Esophagus (tissue), 2 donors: ENCODE data around the gene IGLL1. TPM values are rescaled to one million over a fixed set of nuclear protein-coding genes. Genes with fewer than 3 reads are reported as not detected.
"Not testable (repeated sequence)": the region's sequence is repeated elsewhere in the genome, so short reads cannot be mapped to it uniquely, and the experiment has no call there.

Experiments used
- H3K27ac ChIP-seq, 2 donors: one replicate each; pipeline ENCODE4 v1.5.1; 2013; ENCODE audit warnings: low read depth in 2 of 2, mild to moderate bottlenecking in 2 of 2, inconsistent platforms in 1 of 2, low read length in 1 of 2, moderate library complexity in 1 of 2
- H3K27me3 ChIP-seq, 2 donors: one replicate each; pipeline ENCODE4 v1.6.1; 2013; ENCODE audit warnings: low read length in 2 of 2, control low read depth in 1 of 2, mild to moderate bottlenecking in 1 of 2; ENCODE audit not compliant: insufficient read depth in 2 of 2, control insufficient read depth in 1 of 2
- H3K36me3 ChIP-seq, 2 donors: one replicate each; pipeline ENCODE4 v1.6.1; 2013; ENCODE audit warnings: low read length in 1 of 2; ENCODE audit not compliant: control insufficient read depth in 2 of 2, insufficient read depth in 2 of 2
- H3K4me1 ChIP-seq, 2 donors: one replicate each; pipeline ENCODE4 v1.6.1; 2013; ENCODE audit warnings: low read length in 1 of 2; ENCODE audit not compliant: control insufficient read depth in 2 of 2, insufficient read depth in 2 of 2
- H3K4me3 ChIP-seq, 2 donors: one replicate each; pipeline ENCODE4 v1.5.1; 2013; ENCODE audit warnings: low read length in 2 of 2, mild to moderate bottlenecking in 2 of 2, low read depth in 1 of 2, moderate library complexity in 1 of 2
- H3K9me3 ChIP-seq, 2 donors: one replicate each; pipeline ENCODE4 v1.6.1; 2013; ENCODE audit warnings: mild to moderate bottlenecking in 2 of 2, low read depth in 1 of 2, low read length in 1 of 2, moderate library complexity in 1 of 2; ENCODE audit not compliant: control insufficient read depth in 2 of 2, insufficient read depth in 1 of 2
- WGBS, 2 donors: extraction: QIAGEN DNeasy Blood & Tissue Kit; methylation state at CpG; one replicate each; pipeline ENCODE4 v1.1.7; 2013; 5-methylcytosine and 5-hydroxymethylcytosine counted together
- polyA plus RNA-seq, 2 donors: library from polyadenylated mRNA; stranded (reverse); fragments of 200-250 nt; gene quantifications; one replicate each; pipeline ENCODE4 v1.2.3, GENCODE V29; 2013
- donor health status: healthy with polysubstance abuse.
- donor health status: Bipolar disorder and iron deficiency.

Gene IGLL1
- polyA plus RNA-seq, 2 donors: not detected

DNA sequence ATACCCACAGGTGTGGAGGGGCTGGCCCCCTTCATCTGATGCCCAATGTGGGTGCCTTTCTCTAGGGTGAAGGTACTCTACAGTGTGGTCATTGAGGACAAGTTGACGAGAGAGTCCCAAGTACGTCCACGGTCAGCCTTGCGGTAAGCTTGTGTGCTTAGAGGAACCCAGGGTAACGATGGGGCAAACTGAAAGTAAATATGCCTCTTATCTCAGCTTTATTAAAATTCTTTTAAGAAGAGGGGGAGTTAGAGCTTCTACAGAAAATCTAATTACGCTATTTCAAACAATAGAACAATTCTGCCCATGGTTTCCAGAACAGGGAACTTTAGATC lies 41.4 kb downstream of the IGLL1 start:
- H3K4me3 ChIP-seq, H3K4me1 ChIP-seq, H3K36me3 ChIP-seq, H3K27ac ChIP-seq, H3K27me3 ChIP-seq, H3K9me3 ChIP-seq: not testable (repeated sequence)
- 82 to 90% methylated on average over 6 of the region's 6 CpGs for whole genome bisulfite sequencing, 2 donors

DNA sequence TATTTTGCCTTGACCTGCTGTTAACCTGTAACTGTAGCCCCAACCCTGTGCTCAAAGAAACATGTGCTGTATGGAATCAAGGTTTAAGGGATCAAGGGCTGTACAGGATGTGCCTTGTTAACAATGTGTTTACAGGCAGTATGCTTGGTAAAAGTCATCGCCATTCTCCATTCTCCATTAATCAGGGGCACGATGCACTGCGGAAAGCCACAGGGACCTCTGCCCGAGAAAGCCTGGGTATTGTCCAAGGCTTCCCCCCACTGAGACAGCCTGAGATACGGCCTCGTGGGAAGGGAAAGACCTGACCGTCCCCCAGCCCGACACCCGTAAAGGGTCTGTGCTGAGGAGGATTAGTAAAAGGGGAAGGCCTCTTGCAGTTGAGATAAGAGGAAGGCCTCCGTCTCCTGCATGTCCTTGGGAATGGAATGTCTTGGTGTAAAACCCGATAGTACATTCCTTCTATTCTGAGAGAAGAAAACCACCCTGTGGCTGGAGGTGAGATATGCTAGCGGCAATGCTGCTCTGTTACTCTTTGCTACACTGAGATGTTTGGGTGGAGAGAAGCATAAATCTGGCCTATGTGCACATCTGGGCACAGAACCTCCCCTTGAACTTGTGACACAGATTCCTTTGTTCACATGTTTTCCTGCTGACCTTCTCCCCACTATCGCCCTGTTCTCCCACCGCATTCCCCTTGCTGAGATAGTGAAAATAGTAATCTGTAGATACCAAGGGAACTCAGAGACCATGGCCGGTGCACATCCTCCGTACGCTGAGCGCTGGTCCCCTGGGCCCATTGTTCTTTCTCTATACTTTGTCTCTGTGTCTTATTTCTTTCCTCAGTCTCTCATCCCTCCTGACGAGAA lies 42.0 kb downstream of the IGLL1 start:
- H3K27ac ChIP-seq, H3K4me1 ChIP-seq, H3K4me3 ChIP-seq, H3K27me3 ChIP-seq, H3K36me3 ChIP-seq, H3K9me3 ChIP-seq: not testable (repeated sequence)
- WGBS, 2 donors: 85 to 87% methylated on average over 19 of the region's 19 CpGs

- no peaks in the 10 kb centered on the region for H3K9me3 ChIP-seq
- no peak overlapping the region for H3K27ac ChIP-seq
- 70 to 82% methylated on average over 11 of the region's 11 CpGs for WGBS, 2 donors
These were observed 42.7 kb downstream of the IGLL1 start for GRCh38 chr22:23537416-23537815.

DNA sequence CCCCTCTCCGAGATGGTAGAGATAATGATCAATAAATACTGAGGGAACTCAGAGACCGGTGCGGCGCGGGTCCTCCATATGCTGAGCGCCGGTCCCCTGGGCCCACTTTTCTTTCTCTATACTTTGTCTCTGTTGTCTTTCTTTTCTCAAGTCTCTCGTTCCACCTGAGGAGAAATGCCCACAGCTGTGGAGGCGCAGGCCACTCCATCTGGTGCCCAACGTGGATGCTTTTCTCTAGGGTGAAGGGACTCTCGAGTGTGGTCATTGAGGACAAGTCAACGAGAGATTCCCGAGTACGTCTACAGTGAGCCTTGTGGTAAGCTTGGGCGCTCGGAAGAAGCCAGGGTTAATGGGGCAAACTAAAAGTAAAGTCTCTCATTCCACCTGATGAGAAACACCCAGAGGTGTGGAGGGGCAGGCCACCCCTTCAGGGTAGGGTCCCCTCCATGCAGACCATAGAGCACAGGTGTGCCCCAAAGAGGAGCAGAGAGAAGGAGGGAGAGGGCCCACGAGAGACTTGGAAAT lies 43.2 kb downstream of the IGLL1 start:
- Histone ChIP-seq H3K4me1 (no peaks in the 10 kb centered on the region), H3K4me3 (no peak overlapping the region), H3K36me3 (no peaks in the 10 kb centered on the region), H3K27me3 (no peaks in the 10 kb centered on the region), H3K27ac (no peak overlapping the region), H3K9me3 (no peaks in the 10 kb centered on the region)
- WGBS, 2 donors: 89 to 91% methylated on average over 17 of the region's 17 CpGs

More at GRCh38 chr22:23537416-23537815, 42.7 kb downstream of the IGLL1 start:
- H3K4me3 ChIP-seq: no peak overlapping the region
- no peaks in the 10 kb centered on the region for H3K36me3 ChIP-seq
- no peaks in the 10 kb centered on the region for H3K4me1 ChIP-seq
- H3K27me3 ChIP-seq: no peaks in the 10 kb centered on the region

GRCh38 chr22:23535790-23536661 lies 44.1 kb downstream of the IGLL1 start:
- not testable (repeated sequence) for H3K4me3 ChIP-seq, H3K27ac ChIP-seq, H3K9me3 ChIP-seq, H3K27me3 ChIP-seq, H3K4me1 ChIP-seq, H3K36me3 ChIP-seq
- 50 to 55% methylated on average over 5 of the region's 5 CpGs for WGBS, 2 donors

DNA sequence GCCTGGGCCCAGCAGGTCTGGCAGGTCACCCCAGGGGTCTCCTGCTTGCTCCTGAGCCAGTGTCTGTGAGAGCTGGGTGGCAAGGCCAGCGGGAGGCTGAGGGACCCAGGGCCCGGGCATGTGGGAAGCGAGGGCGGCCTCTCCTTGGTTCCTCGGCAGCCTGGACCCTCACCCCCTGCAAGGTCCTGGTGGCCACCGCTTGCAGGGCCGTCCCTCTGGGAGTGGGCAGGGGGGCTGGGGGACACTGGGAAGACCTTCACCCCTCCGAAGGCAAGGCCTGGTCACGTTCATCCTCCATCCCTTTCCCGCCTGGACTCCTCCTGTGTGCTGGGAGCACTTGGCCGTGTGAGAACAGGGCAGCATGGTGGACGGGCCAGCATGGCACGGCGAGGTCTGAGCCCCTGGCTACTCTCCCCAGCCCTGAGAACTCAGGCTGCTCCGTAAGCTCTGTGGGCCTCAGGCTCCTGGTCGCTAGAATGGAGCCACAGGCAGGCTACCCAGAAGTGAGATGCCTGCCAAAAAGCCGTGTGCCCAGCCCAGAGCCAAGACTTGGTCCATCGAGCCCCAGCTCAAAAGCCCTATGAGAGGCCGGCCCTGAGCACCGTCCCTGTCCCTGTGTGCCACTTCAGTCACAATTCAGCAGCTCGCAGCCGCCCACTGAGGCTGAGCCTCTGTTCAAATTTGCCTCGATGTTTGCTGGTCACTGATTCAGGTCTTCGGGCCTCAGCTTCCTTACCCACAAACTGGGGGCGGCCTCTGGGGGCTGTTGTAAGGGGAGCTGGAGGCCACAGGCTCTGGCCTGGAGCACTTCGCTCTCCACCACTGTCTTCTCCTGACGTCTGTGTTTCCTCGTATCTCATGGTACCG lies 45.0 kb downstream of the IGLL1 start:
- no peaks in the 10 kb centered on the region for H3K4me1 ChIP-seq
- no peaks in the 10 kb centered on the region for H3K9me3 ChIP-seq
- H3K27me3 ChIP-seq: no peaks in the 10 kb centered on the region
- WGBS, 2 donors: 89 to 92% methylated on average over 29 of the region's 29 CpGs
- H3K4me3 ChIP-seq: no peak overlapping the region
- H3K36me3 ChIP-seq: no peaks in the 10 kb centered on the region
- no peak overlapping the region for H3K27ac ChIP-seq

DNA sequence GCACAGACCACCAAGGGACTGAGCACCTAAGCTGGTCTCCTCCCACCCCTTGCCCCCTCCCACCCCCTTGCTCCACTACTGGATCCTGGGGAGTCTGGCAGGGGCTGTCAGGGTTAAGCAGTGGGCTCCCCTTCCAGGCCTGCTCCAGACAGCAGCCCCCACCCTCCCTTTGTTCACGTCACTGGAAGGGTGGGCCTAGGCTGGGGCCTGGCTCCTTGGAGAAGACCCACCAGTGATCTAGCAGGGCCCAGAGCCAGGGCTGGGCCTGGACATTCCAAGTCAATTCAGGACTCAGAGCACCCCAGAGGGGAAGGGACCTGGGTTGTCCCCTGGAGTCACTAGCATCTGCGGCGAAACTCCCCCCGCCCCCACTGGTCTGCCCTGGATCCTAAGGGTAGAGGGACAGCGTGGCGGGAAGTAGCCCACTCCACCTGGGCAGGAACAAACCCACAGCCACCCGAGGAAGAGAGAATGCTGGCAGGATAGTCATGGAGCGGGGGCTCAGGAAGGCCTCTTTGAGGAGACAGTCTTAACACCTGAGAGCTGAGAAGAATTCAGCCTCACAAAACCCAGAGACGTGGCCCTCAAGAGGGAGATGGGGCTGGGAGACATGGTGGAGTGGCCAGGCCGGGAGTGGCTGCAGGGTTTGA lies 45.8 kb downstream of the IGLL1 start:
- Histone ChIP-seq H3K9me3 (no peaks in the 10 kb centered on the region), H3K27me3 (no peaks in the 10 kb centered on the region), H3K27ac (no peak overlapping the region), H3K4me3 (no peak overlapping the region), H3K4me1 (no peaks in the 10 kb centered on the region), H3K36me3 (no peaks in the 10 kb centered on the region)
- WGBS, 2 donors: 87 to 91% methylated on average over 10 of the region's 10 CpGs

DNA sequence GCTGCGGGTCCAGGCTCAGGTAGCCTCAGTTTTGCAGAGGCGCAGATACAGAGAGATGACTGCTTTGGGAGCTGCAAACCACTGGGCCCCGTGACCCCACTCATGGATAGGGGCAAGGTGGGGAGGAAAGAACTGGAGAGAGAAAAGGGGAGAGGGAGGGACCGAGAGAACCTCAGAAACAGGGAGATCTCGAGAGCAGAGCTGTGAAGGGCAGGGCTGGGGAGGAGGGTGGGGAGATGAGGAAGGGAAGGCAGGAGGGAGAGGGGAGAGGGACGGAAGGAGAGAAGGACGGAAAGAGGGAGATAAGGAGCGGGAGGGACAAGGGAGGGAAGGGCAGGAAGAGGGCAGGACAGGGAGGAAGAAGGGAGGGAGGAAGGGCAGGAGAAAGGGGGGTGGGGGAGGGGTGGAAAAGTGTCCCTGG lies 46.3 kb downstream of the IGLL1 start:
- no peak overlapping the region for H3K27ac ChIP-seq
- no peaks in the 10 kb centered on the region for H3K36me3 ChIP-seq
- no peaks in the 10 kb centered on the region for H3K27me3 ChIP-seq
- WGBS, 2 donors: 68 to 80% methylated on average over 8 of the region's 8 CpGs
- H3K9me3 ChIP-seq: no peaks in the 10 kb centered on the region
- no peak overlapping the region for H3K4me3 ChIP-seq
- no peaks in the 10 kb centered on the region for H3K4me1 ChIP-seq

DNA sequence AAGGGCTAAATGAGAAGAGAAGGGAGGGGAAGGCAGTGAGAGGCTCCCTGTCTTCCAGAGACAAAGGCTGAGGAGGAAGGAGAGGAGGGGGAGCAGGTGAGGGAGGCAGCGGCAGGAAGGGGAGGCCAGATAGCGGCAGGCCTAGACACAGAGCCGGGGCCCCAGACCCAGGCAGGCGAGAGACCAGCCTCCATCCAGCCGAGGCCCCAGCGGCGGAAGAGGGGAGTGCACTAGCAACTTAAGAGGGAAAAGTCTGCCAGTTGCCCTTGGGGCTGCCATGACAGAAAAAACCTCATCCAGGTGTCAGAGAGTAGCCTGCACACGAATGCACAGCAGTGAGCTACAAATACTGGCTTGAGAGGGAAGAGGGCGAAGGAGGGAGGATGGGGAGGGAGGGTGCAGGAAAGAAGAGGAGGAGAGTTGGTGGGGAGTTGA lies 46.7 kb downstream of the IGLL1 start:
- H3K4me3 ChIP-seq: no peak overlapping the region
- H3K4me1 ChIP-seq: no peaks in the 10 kb centered on the region
- H3K9me3 ChIP-seq: no peaks in the 10 kb centered on the region
- no peaks in the 10 kb centered on the region for H3K27me3 ChIP-seq
- no peak overlapping the region for H3K27ac ChIP-seq
- WGBS, 2 donors: 34 to 42% methylated on average over 9 of the region's 9 CpGs
- H3K36me3 ChIP-seq: no peaks in the 10 kb centered on the region
